Measurements from ENCODE around the gene MAD1L1. TPM values are rescaled to one million over a fixed set of nuclear protein-coding genes. Genes with fewer than 3 reads are reported as not detected.
"Not testable (repeated sequence)": the region's sequence is repeated elsewhere in the genome, so short reads cannot be mapped to it uniquely, and the experiment has no call there.

MAD1L1 gene
- total RNA-seq, 1 donor from 2014 or later, result 17.9 TPM

GRCh38 chr7:1829111-1829510 is 403.6 kb downstream of the MAD1L1 start:
- DNase-seq, result peak; percentile 26
- intact Hi-C loops (cut with DNase I), result no loop called here

GRCh38 chr7:1828170-1828569 is 404.6 kb downstream of the MAD1L1 start:
- intact Hi-C loops (cut with DNase I); DNase-seq; ATAC-seq (ENCODE audit: poor library complexity): not testable (repeated sequence)

More at GRCh38 chr7:1829111-1829510, 403.6 kb downstream of the MAD1L1 start:
- no peak for ATAC-seq (ENCODE audit: poor library complexity)

- DNase-seq; intact Hi-C loops (cut with DNase I); ATAC-seq (ENCODE audit: poor library complexity): not testable (repeated sequence)
Measured at GRCh38 chr7:1827521-1827981, 405.2 kb downstream of the MAD1L1 start.

GRCh38 chr7:1826931-1827330 is 405.8 kb downstream of the MAD1L1 start:
- peak; percentile 9 for ATAC-seq (ENCODE audit: poor library complexity)
- DNase-seq; intact Hi-C loops (cut with DNase I): not testable (repeated sequence)

GRCh38 chr7:1825897-1826741 is 406.6 kb downstream of the MAD1L1 start:
- ATAC-seq (ENCODE audit: poor library complexity) (peak; percentile 75), DNase-seq (peak; percentile 43)
- intact Hi-C loops (cut with DNase I), result no loop called here

GRCh38 chr7:1825647-1825896 is 407.2 kb downstream of the MAD1L1 start:
- not testable (repeated sequence) for DNase-seq; ATAC-seq (ENCODE audit: poor library complexity)

GRCh38 chr7:1824882-1825646 is 407.7 kb downstream of the MAD1L1 start:
- DNase-seq; ATAC-seq (ENCODE audit: poor library complexity); intact Hi-C loops (cut with DNase I): not testable (repeated sequence)

More at GRCh38 chr7:1825647-1825896, 407.2 kb downstream of the MAD1L1 start:
- intact Hi-C loops (cut with DNase I), result not testable (repeated sequence)

GRCh38 chr7:1824151-1824881 is 408.4 kb downstream of the MAD1L1 start:
- ATAC-seq (ENCODE audit: poor library complexity); intact Hi-C loops (cut with DNase I); DNase-seq: not testable (repeated sequence)

- ATAC-seq (ENCODE audit: poor library complexity) (no peak), DNase-seq (no peak)
- intact Hi-C loops (cut with DNase I), result no loop called here
Measured at GRCh38 chr7:1823376-1824150, 409.2 kb downstream of the MAD1L1 start.

- intact Hi-C loops (cut with DNase I), result no loop called here
- ATAC-seq (ENCODE audit: poor library complexity), result no peak
- DNase-seq, result no peak
Measured at GRCh38 chr7:1819259-1819841, 413.4 kb downstream of the MAD1L1 start.

GRCh38 chr7:1818575-1819258 is 414.0 kb downstream of the MAD1L1 start:
- intact Hi-C loops (cut with DNase I), result no loop called here
- DNase-seq, result no peak
- ATAC-seq (ENCODE audit: poor library complexity), result no peak

- intact Hi-C loops (cut with DNase I), result no loop called here
- DNase-seq, result no peak
- no peak for ATAC-seq (ENCODE audit: poor library complexity)
Measured at GRCh38 chr7:1817061-1817712, 415.6 kb downstream of the MAD1L1 start.

- ATAC-seq (ENCODE audit: poor library complexity); DNase-seq; intact Hi-C loops (cut with DNase I): not testable (repeated sequence)
Measured at GRCh38 chr7:1816451-1816850, 416.3 kb downstream of the MAD1L1 start.

GRCh38 chr7:1815551-1816281 is 417.0 kb downstream of the MAD1L1 start:
- DNase-seq; ATAC-seq (ENCODE audit: poor library complexity); intact Hi-C loops (cut with DNase I): not testable (repeated sequence)

- ATAC-seq (ENCODE audit: poor library complexity) (no peak), DNase-seq (no peak)
- intact Hi-C loops (cut with DNase I), result no loop called here
Measured at GRCh38 chr7:1815051-1815481, 417.7 kb downstream of the MAD1L1 start.
